IPS-18a (cell line): ENCODE measurements around the gene MYO6.

Experiments used
- H3K27ac ChIP-seq: one replicate; pipeline ENCODE4 v1.5.1; 2013; ENCODE audit warnings: low read length
- H3K27me3 ChIP-seq: one replicate; pipeline ENCODE4 v1.6.1; 2013; ENCODE audit warnings: mild to moderate bottlenecking, low read length; ENCODE audit not compliant: control insufficient read depth, insufficient read depth
- H3K36me3 ChIP-seq: one replicate; pipeline ENCODE4 v1.6.1; 2013; ENCODE audit warnings: low read depth, low read length; ENCODE audit not compliant: control insufficient read depth
- H3K4me1 ChIP-seq: one replicate; pipeline ENCODE4 v1.6.1; 2013; ENCODE audit warnings: low read depth, low read length; ENCODE audit not compliant: control insufficient read depth
- H3K4me3 ChIP-seq: one replicate; pipeline ENCODE4 v1.5.1; 2013; ENCODE audit warnings: low read length
- H3K9ac ChIP-seq: one replicate; pipeline ENCODE4 v1.6.1; 2013; ENCODE audit warnings: mild to moderate bottlenecking, low read length, moderate library complexity
- H3K9me3 ChIP-seq: one replicate; pipeline ENCODE4 v1.6.1; 2013; ENCODE audit warnings: low read depth, low read length; ENCODE audit not compliant: control insufficient read depth

The MYO6 gene

DNA sequence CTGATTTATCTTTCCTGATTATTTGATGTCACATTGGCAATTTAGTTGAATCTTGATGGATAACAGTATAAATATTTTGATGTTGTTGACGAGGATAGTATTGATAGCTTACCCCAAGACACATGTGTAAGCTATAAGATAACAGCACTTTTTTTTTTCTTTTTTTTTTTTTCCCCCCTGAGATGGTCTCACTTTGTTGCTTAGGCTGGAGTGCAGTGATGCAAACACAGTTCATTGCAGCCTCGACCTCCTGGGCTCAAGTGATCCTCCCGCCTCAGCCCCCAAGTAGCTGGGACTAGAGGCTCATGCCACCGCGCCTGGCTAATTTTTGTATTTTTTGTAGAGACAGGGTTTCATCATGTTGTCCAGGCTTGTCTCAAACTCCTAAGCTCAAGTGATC is 21.8 kb downstream of the MYO6 start:
- Histone ChIP-seq H3K27me3 (no peaks in the 10 kb centered on the region), H3K4me1 (no peaks in the 10 kb centered on the region), H3K9ac (no peak overlapping the region), H3K9me3 (no peaks in the 10 kb centered on the region), H3K4me3 (no peak overlapping the region), H3K27ac (no peak overlapping the region), H3K36me3 (no peaks in the 10 kb centered on the region)

DNA sequence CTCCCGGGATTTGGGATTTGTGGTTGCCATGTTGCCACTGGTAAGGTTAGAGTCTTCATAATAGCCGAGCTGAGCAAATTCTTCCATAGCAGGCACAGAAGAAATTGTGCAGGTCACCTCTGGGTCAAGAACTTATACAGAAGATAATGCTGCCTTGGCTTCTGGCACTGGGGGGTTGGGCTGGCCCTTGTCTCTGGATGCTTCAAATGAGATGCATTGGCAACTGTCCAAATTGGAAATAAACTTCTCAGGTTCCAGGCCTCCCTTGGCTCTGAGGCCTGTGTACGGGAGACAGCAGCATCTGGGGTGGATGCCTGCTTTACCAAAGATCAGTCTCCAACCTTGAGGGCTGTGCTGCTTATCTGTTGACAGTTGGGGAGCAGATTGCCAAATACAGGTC is 26.2 kb downstream of the MYO6 start:
- Histone ChIP-seq H3K9me3 (no peaks in the 10 kb centered on the region), H3K36me3 (no peaks in the 10 kb centered on the region), H3K9ac (no peak overlapping the region), H3K4me1 (no peaks in the 10 kb centered on the region), H3K4me3 (no peak overlapping the region), H3K27me3 (no peaks in the 10 kb centered on the region), H3K27ac (no peak overlapping the region)

DNA sequence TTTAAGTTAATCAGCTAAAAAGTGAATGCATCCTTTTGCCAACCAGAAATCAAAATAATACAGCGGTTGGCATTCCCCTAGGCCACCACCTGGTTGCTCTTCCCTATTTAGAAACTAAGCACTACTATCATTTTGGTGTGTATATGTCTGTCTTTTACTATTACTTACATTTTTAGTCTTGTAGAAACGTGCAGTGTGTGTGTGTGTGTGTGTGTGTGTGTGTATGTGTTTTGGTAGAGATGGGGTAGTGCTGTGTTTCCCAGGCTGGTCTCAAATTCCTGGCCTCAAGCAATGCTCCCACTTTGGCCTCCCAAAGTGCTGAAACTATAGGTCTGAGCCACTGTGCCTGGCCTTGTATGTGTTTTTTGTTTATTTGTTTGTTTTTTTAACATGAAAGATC is 27.4 kb downstream of the MYO6 start:
- Histone ChIP-seq H3K4me3 (no peak overlapping the region), H3K27ac (no peak overlapping the region), H3K4me1 (no peaks in the 10 kb centered on the region), H3K36me3 (no peaks in the 10 kb centered on the region), H3K27me3 (no peaks in the 10 kb centered on the region), H3K9ac (no peak overlapping the region), H3K9me3 (no peaks in the 10 kb centered on the region)

DNA sequence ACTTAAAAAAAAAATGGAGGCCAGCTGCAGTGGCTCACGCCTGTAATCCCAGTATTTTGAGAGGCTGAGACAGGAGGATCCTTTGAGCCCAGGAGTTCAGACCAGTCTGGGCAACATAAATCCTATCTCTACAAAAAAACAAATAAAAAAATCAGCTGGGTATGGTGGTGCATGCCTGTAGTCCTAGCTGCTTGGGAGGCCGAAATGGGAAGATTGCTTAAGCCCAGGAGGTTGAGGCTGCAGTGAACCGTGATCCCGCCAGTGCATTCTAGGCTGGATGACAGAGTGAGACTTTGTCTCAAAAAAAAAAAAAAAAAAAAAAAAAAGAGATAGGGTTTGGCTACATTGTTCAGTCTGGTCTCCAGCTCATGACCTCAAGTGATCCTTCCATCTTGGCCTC is 29.7 kb downstream of the MYO6 start:
- no peaks in the 10 kb centered on the region for H3K9me3 ChIP-seq
- H3K27me3 ChIP-seq, result no peaks in the 10 kb centered on the region
- no peak overlapping the region for H3K27ac ChIP-seq
- H3K36me3 ChIP-seq, result no peaks in the 10 kb centered on the region
- no peaks in the 10 kb centered on the region for H3K4me1 ChIP-seq
- no peak overlapping the region for H3K4me3 ChIP-seq
- no peak overlapping the region for H3K9ac ChIP-seq

DNA sequence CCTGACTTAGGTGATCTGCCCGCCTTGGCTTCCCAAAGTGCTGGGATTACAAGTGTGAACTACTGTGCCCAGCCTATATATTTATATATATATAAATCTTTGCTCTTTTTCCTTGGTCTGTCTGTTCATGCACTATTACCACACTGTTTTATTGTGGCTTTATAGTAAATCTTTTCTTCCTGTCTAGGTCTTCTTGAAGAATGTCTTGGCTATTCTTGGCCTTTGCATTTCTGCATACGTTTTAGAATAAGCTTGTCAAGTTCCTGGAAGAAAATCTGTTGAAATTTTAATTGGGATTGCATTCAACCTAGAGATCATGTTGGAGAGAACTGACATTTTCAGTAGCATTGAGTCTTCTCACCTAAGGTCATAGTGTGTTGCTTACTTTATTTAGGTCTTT is 37.1 kb downstream of the MYO6 start:
- Histone ChIP-seq H3K9ac (no peak overlapping the region), H3K4me3 (no peak overlapping the region), H3K27ac (no peak overlapping the region), H3K9me3 (no peaks in the 10 kb centered on the region), H3K4me1 (no peaks in the 10 kb centered on the region), H3K36me3 (no peaks in the 10 kb centered on the region), H3K27me3 (no peaks in the 10 kb centered on the region)

DNA sequence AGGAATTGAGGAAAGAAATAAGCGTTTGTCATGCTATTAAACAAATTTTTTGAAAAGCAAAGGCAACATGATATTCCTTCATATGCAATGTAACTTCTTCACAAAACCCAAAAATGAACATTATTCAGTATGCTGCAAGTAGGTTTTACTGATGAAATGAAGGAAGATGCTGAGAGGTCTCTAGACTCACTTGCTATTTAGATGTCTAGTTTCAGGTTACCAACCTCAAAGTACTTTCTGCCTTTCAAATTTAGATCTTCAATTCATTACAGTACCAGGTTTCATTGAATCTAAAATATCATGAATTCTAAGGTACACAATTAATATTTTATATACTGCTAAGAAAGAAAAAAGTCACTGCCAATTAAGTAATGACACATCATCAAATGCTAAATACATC is 39.9 kb downstream of the MYO6 start:
- H3K27ac ChIP-seq, result no peak overlapping the region
- H3K9me3 ChIP-seq, result no peaks in the 10 kb centered on the region
- H3K9ac ChIP-seq, result no peak overlapping the region
- H3K27me3 ChIP-seq, result no peaks in the 10 kb centered on the region
- H3K4me1 ChIP-seq, result peaks cover 3% of the 10 kb centered on the region
- no peak overlapping the region for H3K4me3 ChIP-seq
- no peaks in the 10 kb centered on the region for H3K36me3 ChIP-seq

DNA sequence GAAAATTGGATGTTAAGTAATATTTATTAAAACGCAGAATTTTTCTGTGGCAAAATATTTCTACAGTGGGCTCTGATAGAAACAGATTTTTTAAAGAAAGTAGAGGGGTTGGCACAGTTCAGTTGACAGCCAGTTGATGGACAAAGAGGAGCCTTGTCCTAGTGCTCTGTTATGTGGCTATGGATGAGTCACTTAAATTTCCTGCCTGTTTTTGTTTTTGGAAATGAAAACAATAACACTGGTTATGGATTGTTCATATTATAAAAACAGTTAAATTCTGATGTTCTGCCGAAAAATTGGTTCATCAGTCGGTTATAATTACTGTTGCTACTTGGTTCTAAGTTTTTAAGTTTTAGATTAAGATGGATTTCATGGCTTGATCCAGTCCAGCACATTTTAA is 42.8 kb downstream of the MYO6 start:
- H3K27ac ChIP-seq, result no peak overlapping the region
- peaks cover 3% of the 10 kb centered on the region for H3K4me1 ChIP-seq
- H3K27me3 ChIP-seq, result no peaks in the 10 kb centered on the region
- H3K9ac ChIP-seq, result no peak overlapping the region
- no peak overlapping the region for H3K4me3 ChIP-seq
- H3K36me3 ChIP-seq, result no peaks in the 10 kb centered on the region
- H3K9me3 ChIP-seq, result no peaks in the 10 kb centered on the region

DNA sequence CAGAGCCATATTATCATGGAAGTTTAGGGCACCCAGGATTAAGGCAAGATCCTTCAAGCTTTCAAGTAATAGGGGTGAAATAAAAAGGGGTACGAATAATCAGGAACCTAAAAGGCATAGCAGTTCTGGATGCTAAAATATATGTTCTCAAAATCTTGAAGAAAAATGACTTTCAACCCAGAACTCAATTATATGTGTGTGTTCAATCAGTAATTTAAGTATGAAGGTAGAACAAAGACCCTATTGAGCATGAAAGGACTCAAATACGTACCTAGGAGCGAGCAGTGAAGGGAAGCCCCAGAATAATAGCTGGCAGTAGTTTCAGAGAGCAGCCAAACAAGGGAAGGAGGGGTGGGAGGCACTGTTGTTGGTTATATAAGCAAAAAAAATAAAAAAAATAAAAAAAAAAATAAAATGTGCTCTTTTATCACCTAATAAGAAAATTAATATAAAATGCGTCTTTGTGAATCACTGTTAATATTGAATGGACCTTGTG is 45.4 kb downstream of the MYO6 start:
- Histone ChIP-seq H3K27ac (no peak overlapping the region), H3K36me3 (no peaks in the 10 kb centered on the region), H3K9me3 (no peaks in the 10 kb centered on the region), H3K27me3 (no peaks in the 10 kb centered on the region), H3K4me3 (no peak overlapping the region), H3K4me1 (peaks cover 3% of the 10 kb centered on the region), H3K9ac (no peak overlapping the region)

DNA sequence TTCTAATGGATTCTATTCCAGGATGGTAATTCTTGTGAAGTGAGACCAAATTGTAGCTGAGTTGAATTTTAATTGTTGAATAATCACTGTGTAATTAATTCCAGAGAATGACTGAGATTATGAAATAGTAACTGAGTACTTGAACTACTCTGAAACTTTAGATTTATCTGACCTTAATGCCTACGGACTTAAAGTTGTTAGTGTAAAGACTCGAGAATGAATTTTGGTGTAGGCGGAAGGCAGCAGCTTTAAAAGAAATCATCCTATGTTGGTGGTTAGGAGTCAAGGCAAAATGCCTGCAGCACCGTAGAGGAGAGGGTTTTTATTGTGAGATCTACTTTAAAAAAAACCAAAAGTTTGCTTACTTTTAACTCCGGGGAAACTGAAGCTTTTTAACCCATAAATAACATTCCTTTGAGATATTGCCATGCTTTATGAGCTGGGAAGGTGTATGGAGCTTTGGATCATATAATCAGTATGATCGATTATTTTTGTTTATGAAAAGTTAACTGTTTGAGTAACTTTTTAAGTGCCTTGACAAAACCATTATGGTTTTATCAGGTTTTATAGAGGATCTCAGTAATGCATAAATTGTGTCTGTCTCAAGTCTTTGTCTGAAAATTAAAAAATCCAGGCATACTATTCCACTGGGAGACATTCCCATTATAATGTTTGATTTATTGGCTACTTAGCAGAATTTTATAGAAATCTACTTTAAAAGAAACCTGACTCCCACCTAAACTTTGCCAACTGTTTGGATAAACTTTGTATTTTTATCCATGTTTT is 46.1 kb downstream of the MYO6 start:
- Histone ChIP-seq H3K4me3 (no peak overlapping the region), H3K36me3 (no peaks in the 10 kb centered on the region), H3K27me3 (no peaks in the 10 kb centered on the region), H3K9me3 (no peaks in the 10 kb centered on the region), H3K27ac (no peak overlapping the region), H3K9ac (no peak overlapping the region), H3K4me1 (peaks cover 5% of the 10 kb centered on the region)

DNA sequence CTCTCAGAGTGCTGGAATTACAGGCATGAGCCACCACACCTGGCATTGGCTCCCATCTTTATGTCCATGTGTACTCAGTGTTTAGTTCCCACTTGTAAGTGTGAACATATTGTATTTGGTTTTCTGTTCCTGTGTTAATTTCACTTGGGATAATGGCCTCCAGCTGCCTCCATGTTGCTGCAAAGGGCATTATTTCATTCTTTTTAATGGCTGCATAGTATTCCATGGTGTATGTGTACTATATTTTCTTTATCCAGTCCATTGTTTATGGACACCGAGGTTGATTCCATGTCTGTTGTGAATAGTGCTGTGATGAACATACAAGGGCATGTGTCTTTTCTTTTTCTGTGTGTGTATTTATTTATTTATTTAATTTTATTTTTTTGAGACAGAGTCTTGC is 47.7 kb downstream of the MYO6 start:
- Histone ChIP-seq H3K27ac (no peak overlapping the region), H3K27me3 (no peaks in the 10 kb centered on the region), H3K4me3 (no peak overlapping the region), H3K36me3 (no peaks in the 10 kb centered on the region), H3K9me3 (no peaks in the 10 kb centered on the region), H3K9ac (no peak overlapping the region), H3K4me1 (peaks cover 9% of the 10 kb centered on the region)

DNA sequence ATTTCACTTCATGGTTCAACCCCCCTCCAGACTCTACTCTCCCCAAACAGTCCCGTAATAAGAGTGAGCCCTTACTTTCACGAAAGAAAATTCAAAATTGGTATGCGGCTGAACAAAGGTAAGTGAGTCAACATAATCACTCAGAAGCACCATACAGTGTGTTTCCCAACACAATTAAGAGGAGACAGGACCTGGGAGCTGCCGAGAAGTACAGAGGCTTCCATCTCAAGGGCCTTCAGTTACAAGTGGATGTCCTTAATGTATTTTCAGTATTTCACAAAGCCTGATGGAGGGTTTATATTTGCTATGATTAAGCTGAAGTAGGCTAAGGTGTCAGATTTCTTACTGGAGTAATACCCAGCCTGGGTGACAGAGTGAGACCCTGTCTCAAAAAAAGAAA is 51.1 kb downstream of the MYO6 start:
- Histone ChIP-seq H3K4me3 (no peak overlapping the region), H3K27ac (no peak overlapping the region), H3K9ac (no peak overlapping the region), H3K4me1 (peaks cover 6% of the 10 kb centered on the region), H3K36me3 (no peaks in the 10 kb centered on the region), H3K27me3 (no peaks in the 10 kb centered on the region), H3K9me3 (no peaks in the 10 kb centered on the region)
